ENCODE measurements around the gene EGFR. TPM values are rescaled to one million over a fixed set of nuclear protein-coding genes. Genes with fewer than 3 reads are reported as not detected.

Gene EGFR
- polyA plus RNA-seq, 1 donor from 2014 or later: 0.22 TPM

- Histone ChIP-seq H3K4me3 (ENCODE audit: low read length) (no peak overlapping the region), H3F3A (ENCODE audit: insufficient read depth, low read length, poor library complexity, severe bottlenecking) (no peaks in the 10 kb centered on the region), H3K9ac (ENCODE audit: low read length) (no peak overlapping the region), H4K20me1 (ENCODE audit: insufficient read depth) (no peaks in the 10 kb centered on the region), H3K9me2 (ENCODE audit: insufficient read depth, low read length) (no peaks in the 10 kb centered on the region), H3K79me2 (replicated peaks; ENCODE audit: insufficient read depth, low read length) (no peaks in the 10 kb centered on the region), H2AFZ (ENCODE audit: low read depth, low read length) (no peak overlapping the region), H3K27me3 (ENCODE audit: insufficient read depth, low read depth, low read length) (no peaks in the 10 kb centered on the region), H3K36me3 (ENCODE audit: insufficient read depth, low read length) (no peaks in the 10 kb centered on the region), H3K4me2 (ENCODE audit: low read length) (no peak overlapping the region), H3K27ac (ENCODE audit: low read length) (no peak overlapping the region), H3K9me3 (ENCODE audit: low read length) (no peaks in the 10 kb centered on the region)
- no peak for TF ChIP-seq RAD21 (conservative IDR thresholded peaks at IDR 0.05)
- TF ChIP-seq, protein P1, sequence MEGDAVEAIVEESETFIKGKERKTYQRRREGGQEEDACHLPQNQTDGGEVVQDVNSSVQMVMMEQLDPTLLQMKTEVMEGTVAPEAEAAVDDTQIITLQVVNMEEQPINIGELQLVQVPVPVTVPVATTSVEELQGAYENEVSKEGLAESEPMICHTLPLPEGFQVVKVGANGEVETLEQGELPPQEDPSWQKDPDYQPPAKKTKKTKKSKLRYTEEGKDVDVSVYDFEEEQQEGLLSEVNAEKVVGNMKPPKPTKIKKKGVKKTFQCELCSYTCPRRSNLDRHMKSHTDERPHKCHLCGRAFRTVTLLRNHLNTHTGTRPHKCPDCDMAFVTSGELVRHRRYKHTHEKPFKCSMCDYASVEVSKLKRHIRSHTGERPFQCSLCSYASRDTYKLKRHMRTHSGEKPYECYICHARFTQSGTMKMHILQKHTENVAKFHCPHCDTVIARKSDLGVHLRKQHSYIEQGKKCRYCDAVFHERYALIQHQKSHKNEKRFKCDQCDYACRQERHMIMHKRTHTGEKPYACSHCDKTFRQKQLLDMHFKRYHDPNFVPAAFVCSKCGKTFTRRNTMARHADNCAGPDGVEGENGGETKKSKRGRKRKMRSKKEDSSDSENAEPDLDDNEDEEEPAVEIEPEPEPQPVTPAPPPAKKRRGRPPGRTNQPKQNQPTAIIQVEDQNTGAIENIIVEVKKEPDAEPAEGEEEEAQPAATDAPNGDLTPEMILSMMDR (IDR thresholded peaks at IDR 0.05; ENCODE audit: poor library complexity, severe bottlenecking): no peak
These were observed 69.3 kb downstream of the EGFR start for GRCh38 chr7:55088107-55088506.

DNA sequence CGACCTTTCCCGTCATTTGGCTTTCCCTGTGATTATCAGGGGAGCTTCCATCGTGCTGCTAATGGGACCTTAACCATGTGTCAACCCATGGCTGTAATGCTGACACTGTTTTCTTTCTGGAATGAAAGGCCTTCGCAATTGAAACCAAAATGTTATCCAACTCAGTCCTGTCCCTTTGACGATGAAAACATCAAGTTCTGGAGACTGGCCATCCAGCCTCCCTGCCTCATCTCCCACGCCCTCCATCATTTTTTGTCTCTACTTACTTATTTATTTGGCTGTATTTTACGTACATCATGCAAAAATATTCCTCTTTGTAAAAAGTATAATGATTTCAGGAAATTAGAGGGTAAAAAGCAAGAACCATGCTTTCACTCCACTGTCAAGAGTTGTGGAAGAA is 69.8 kb downstream of the EGFR start:
- TF ChIP-seq MXI1 (conservative IDR thresholded peaks at IDR 0.05; ENCODE audit: poor library complexity, severe bottlenecking) (no peak), RAD21 (conservative IDR thresholded peaks at IDR 0.05) (no peak), EP300 (conservative IDR thresholded peaks at IDR 0.05; ENCODE audit: poor library complexity, severe bottlenecking) (no peak), SMC3 (conservative IDR thresholded peaks at IDR 0.05; ENCODE audit: poor library complexity) (no peak), TAF1 (IDR thresholded peaks at IDR 0.05; ENCODE audit: low read depth) (no peak), POLR2AphosphoS5 (IDR thresholded peaks at IDR 0.05) (no peak), REST (IDR thresholded peaks at IDR 0.05; ENCODE audit: borderline replicate concordance) (no peak), EZH2 (IDR thresholded peaks at IDR 0.05; ENCODE audit: borderline replicate concordance, insufficient read depth, low read length, poor library complexity, severe bottlenecking) (no peak)
- TF ChIP-seq, protein P1 (IDR thresholded peaks at IDR 0.05; ENCODE audit: poor library complexity, severe bottlenecking): no peak
- no peak overlapping the region for H3K9ac ChIP-seq (ENCODE audit: low read length)
- H3K4me3 ChIP-seq (ENCODE audit: low read length): no peak overlapping the region
- no peak overlapping the region for H3K27ac ChIP-seq (ENCODE audit: low read length)
- no peaks in the 10 kb centered on the region for H3K79me2 ChIP-seq (replicated peaks; ENCODE audit: insufficient read depth, low read length)
- no peaks in the 10 kb centered on the region for H3K9me2 ChIP-seq (ENCODE audit: insufficient read depth, low read length)
- H3K4me2 ChIP-seq (ENCODE audit: low read length): no peak overlapping the region
- no peaks in the 10 kb centered on the region for H3K27me3 ChIP-seq (ENCODE audit: insufficient read depth, low read depth, low read length)
- H3K9me3 ChIP-seq (ENCODE audit: low read length): no peaks in the 10 kb centered on the region
- H3K36me3 ChIP-seq (ENCODE audit: insufficient read depth, low read length): no peaks in the 10 kb centered on the region
- H3F3A ChIP-seq (ENCODE audit: insufficient read depth, low read length, poor library complexity, severe bottlenecking): no peaks in the 10 kb centered on the region
- no peaks in the 10 kb centered on the region for H4K20me1 ChIP-seq (ENCODE audit: insufficient read depth)
- no peak overlapping the region for H2AFZ ChIP-seq (ENCODE audit: low read depth, low read length)

Measured in neural cell (in vitro differentiated cells).